Ovary (tissue), 9 donors: ENCODE data around the gene NFATC3. TPM values are rescaled to one million over a fixed set of nuclear protein-coding genes. Genes with fewer than 3 reads are reported as not detected.

ENCODE experiments used
- DNase-seq, 5 donors: peaks; one replicate each; pipeline ENCODE4 v3.0.0-alpha.2; 2019 to 2020
- H3K27ac ChIP-seq, 2 donors: fragments of 200-600 bp; one replicate each; pipeline versions ENCODE4 v1.5.1 to v1.8.0; 2019 to 2022
- H3K27me3 ChIP-seq: fragments of 200-600 bp; one replicate; pipeline ENCODE4 v1.8.0; 2022
- H3K36me3 ChIP-seq: fragments of 200-600 bp; sonication (generic); one replicate; pipeline ENCODE4 v1.5.1; 2019
- H3K4me1 ChIP-seq: one replicate; pipeline ENCODE4 v1.8.1; 2013; ENCODE audit warnings: mild to moderate bottlenecking, moderate library complexity; ENCODE audit not compliant: insufficient read depth
- H3K4me3 ChIP-seq: fragments of 200-600 bp; sonication (generic); one replicate; pipeline ENCODE4 v1.5.1; 2017
- H3K9me3 ChIP-seq, 2 donors: fragments of 200-600 bp in 1 of 2; sonication (generic) in 1 of 2; one replicate each; pipeline versions ENCODE4 v1.5.1 to v1.8.1; 2013 to 2019; ENCODE audit warnings: mild to moderate bottlenecking in 1 of 2, moderate library complexity in 1 of 2
- CTCF ChIP-seq, 3 donors: fragments of 450-650 bp in 2 of 3; fragments of 200-600 bp in 1 of 3; IDR thresholded peaks; one replicate each; pipeline versions ENCODE4 v1.5.1 to v1.8.0; 2016 to 2022; ENCODE audit warnings: antibody characterized with exemption in 3 of 3, mild to moderate bottlenecking in 1 of 3
- EP300 ChIP-seq: sonication (generic); formaldehyde crosslinking; IDR thresholded peaks from one replicate; pipeline ENCODE4 v1.6.1; 2017; ENCODE audit warnings: antibody characterized with exemption
- POLR2A ChIP-seq: fragments of 450-650 bp; IDR thresholded peaks from one replicate; pipeline ENCODE4 v1.6.1; 2017; ENCODE audit warnings: antibody characterized with exemption, mild to moderate bottlenecking, moderate library complexity
- WGBS, 3 donors: extraction: QIAGEN DNeasy Blood & Tissue Kit in 1 of 3; methylation state at CpG; one replicate each; pipeline versions ENCODE4 v1.1.5 to v1.1.7; 2013 to 2017; 5-methylcytosine and 5-hydroxymethylcytosine counted together
- intact Hi-C, 4 donors: fragments of 100-400 bp; cut with DNase I; formaldehyde crosslinking; loops; one replicate each; pipeline versions ENCODE4 v1.11.0 to v1.15.1; 2022 to 2023
- polyA plus RNA-seq, 2 donors: library from polyadenylated mRNA; stranded (reverse); fragments of 200-250 nt in 1 of 2; fragments of 350-450 nt in 1 of 2; fragmentation: Illumina TruSeq in 1 of 2; extraction: RNeasy Lipid Tissue Mini Kit (QIAGEN cat#74804) in 1 of 2; gene quantifications; one replicate each; pipeline ENCODE4 v1.2.3, GENCODE V29; 2013 to 2014
- total RNA-seq, 7 donors: library from RNA; depleted of rRNA in 2 of 7; stranded (reverse); fragments of >200 nt in 2 of 7; fragmentation: NEBNext Ultra II Directional in 3 of 7; extraction: Animal tissue kit (Norgen Biotek cat#: 25700) in 3 of 7; gene quantifications; one replicate each; pipeline versions ENCODE4 v1.1.0 to v1.2.4, GENCODE V29; 2016 to 2023
- donor health status: DM: no; HTN: no; CAD: no; lungs with moderate emphysema.
- donor health status: DM: no; HTN: no; CAD: no.
- donor health status: Bipolar disorder and iron deficiency.
- donor health status: DM: yes; HTN: yes; CAD: no.
- donor health status: DM: no; HTN: no; CAD: no.
- donor health status: DM: yes; HTN: yes; CAD: no.

Gene NFATC3
- total and polyA plus RNA-seq, 9 donors, result 12.5 to 77.1 (median 43.6) TPM

GRCh38 chr16:68230176-68230571, 145.0 kb downstream of the NFATC3 start:
- DNase-seq, result peak in 1 of 5 donors; percentile 23
- Histone ChIP-seq H3K9me3 (no peaks in the 10 kb centered on the region), H3K36me3 (no peaks in the 10 kb centered on the region), H3K4me3 (no peak overlapping the region), H3K4me1 (peaks cover 3% of the 10 kb centered on the region), H3K27ac (no peak overlapping the region), H3K27me3 (no peaks in the 10 kb centered on the region)
- TF ChIP-seq CTCF (IDR thresholded peaks at IDR 0.05) (no peak), POLR2A (no peak), EP300 (no peak)
- intact Hi-C loops, result loop anchor here in 3 of 4 donors (2.0 to 10.0 kb wide), 4 partner anchors 135 to 238 kb away; partner anchors contain the start of gene NFATC3 (in 1 of the 3)
- 90 to 93% (median 91%) methylated on average over 9 of the region's 9 CpGs for WGBS, 3 donors

- no peak for TF ChIP-seq EP300
- no peak for TF ChIP-seq POLR2A
- no peak for TF ChIP-seq CTCF (IDR thresholded peaks at IDR 0.05)
- no peaks in the 10 kb centered on the region for H3K36me3 ChIP-seq
- H3K4me3 ChIP-seq, result no peak overlapping the region
- intact Hi-C loops, result loop anchor here in 3 of 4 donors (2.0 to 10.0 kb wide), 4 partner anchors 136 to 239 kb away; partner anchors contain the start of gene NFATC3 (in 1 of the 3)
- no peak overlapping the region for H3K27ac ChIP-seq
- no peaks in the 10 kb centered on the region for H3K9me3 ChIP-seq
- DNase-seq, result peak in 2 of 5 donors; percentile 18 to 27
- H3K4me1 ChIP-seq, result peaks cover 4% of the 10 kb centered on the region
- 88 to 93% (median 90%) methylated on average over 12 of the region's 12 CpGs for WGBS, 3 donors
- H3K27me3 ChIP-seq, result no peaks in the 10 kb centered on the region
These were observed 145.8 kb downstream of the NFATC3 start for GRCh38 chr16:68230956-68231355.

- H3K4me3 ChIP-seq, result no peak overlapping the region
- DNase-seq, result peak in 2 of 5 donors; percentile 17 to 38
- no peak overlapping the region for H3K27ac ChIP-seq
- intact Hi-C loops, result loop anchor here in 3 of 4 donors (2.0 to 10.0 kb wide), 4 partner anchors 137 to 239 kb away; partner anchors contain the start of gene NFATC3 (in 1 of the 3)
- TF ChIP-seq CTCF (IDR thresholded peaks at IDR 0.05) (no peak), EP300 (no peak), POLR2A (no peak)
- peaks cover 8% of the 10 kb centered on the region for H3K4me1 ChIP-seq
- WGBS, 3 donors, result 83 to 89% (median 87%) methylated on average over 26 of the region's 26 CpGs
- no peaks in the 10 kb centered on the region for H3K27me3 ChIP-seq
- no peaks in the 10 kb centered on the region for H3K36me3 ChIP-seq
- no peaks in the 10 kb centered on the region for H3K9me3 ChIP-seq
These were observed 146.4 kb downstream of the NFATC3 start for GRCh38 chr16:68231384-68232136.

- peaks cover 10% of the 10 kb centered on the region for H3K4me1 ChIP-seq
- 78 to 86% (median 83%) methylated on average over 16 of the region's 16 CpGs for WGBS, 3 donors
- no peaks in the 10 kb centered on the region for H3K9me3 ChIP-seq
- no peak overlapping the region for H3K4me3 ChIP-seq
- no peak overlapping the region for H3K27ac ChIP-seq
- DNase-seq, result peak in 3 of 5 donors; percentile 14 to 27 (median 20)
- intact Hi-C loops, result loop anchor here in 2 of 4 donors (5.0 to 10.0 kb wide), 3 partner anchors 138 to 240 kb away; partner anchors contain the start of gene NFATC3 (in 1 of the 2)
- no peaks in the 10 kb centered on the region for H3K36me3 ChIP-seq
- no peaks in the 10 kb centered on the region for H3K27me3 ChIP-seq
- no peak for TF ChIP-seq CTCF (IDR thresholded peaks at IDR 0.05)
- no peak for TF ChIP-seq EP300
- no peak for TF ChIP-seq POLR2A
These were observed 147.2 kb downstream of the NFATC3 start for GRCh38 chr16:68232335-68232734.
